HCT116 (cell line): ENCODE results near the gene ZNF787. TPM values are rescaled to one million over a fixed set of nuclear protein-coding genes. Genes with fewer than 3 reads are reported as not detected.

Experiments
- ATAC-seq: fragments of 200-7000 bp; cut with Tn5 transposase; 2 replicates; pipeline ENCODE4 v1.9.1; 2020; ENCODE audit warnings: mild to moderate bottlenecking, moderate library complexity
- BruUV-seq: library from RNA; stranded (reverse); fragments of 400-500 nt; replicated peaks from 2 replicates; lab custom pipeline; 2021; lab: Mats Ljungman, UMichigan
- CTCF ChIA-PET: fragments of 300-600 bp; sonication (Branson Sonifier 250); formaldehyde crosslinking; loops from one replicate; lab custom pipeline; 2021; ENCODE audit warnings: antibody characterized with exemption; lab: Charles Lee
- POLR2A ChIA-PET: fragments of 300-600, 350-600 bp; sonication (Branson Sonifier 250); formaldehyde crosslinking; loops from one replicate; lab custom pipeline; 2021; ENCODE audit warnings: antibody characterized with exemption; lab: Charles Lee
- RAD21 ChIA-PET, 2 experiments: fragments of 300-600 bp; sonication (Branson Sonifier 250); formaldehyde crosslinking; loops; one replicate each; lab custom pipeline; 2023; ENCODE audit warnings: low total read pairs in 2 of 2; ENCODE audit not compliant: uncharacterized antibody in 2 of 2, unreplicated experiment in 2 of 2, low non-redundant PET in 1 of 2; lab: Charles Lee
- DNase-seq: peaks from one replicate; pipeline ENCODE4 v3.0.0-alpha.2; 2010; ENCODE audit warnings: low read depth, low spot score
- H2AFZ ChIP-seq: fragments of 200-600 bp; shearing (Covaris generic), sonication (generic); 2 replicates; pipeline ENCODE4 v1.6.1; 2017; ENCODE audit warnings: low read depth, mixed run types, mixed read lengths, antibody characterized with exemption, low read length; ENCODE audit not compliant: poor library complexity, severe bottlenecking
- H3K27ac ChIP-seq: 2 replicates; pipeline ENCODE4 v1.5.1; 2012; ENCODE audit warnings: low read depth, low read length
- H3K27me3 ChIP-seq: fragments of 200-600 bp; sonication (generic); 2 replicates; pipeline ENCODE4 v1.6.1; 2016; ENCODE audit warnings: mixed run types, low read length, mixed read lengths; ENCODE audit not compliant: insufficient read depth
- H3K36me3 ChIP-seq, 2 experiments: fragments of 200-500 bp in 1 of 2; fragments of 200-600 bp in 1 of 2; sonication (Bioruptor generic) in 1 of 2; sonication (generic) in 1 of 2; 2 replicates each; pipeline versions ENCODE4 v1.5.1 to v1.6.1; 2014 to 2016; ENCODE audit warnings: low read length in 2 of 2, inconsistent platforms in 1 of 2, mixed read lengths in 1 of 2, mixed run types in 1 of 2; ENCODE audit not compliant: insufficient read depth in 2 of 2, control insufficient read depth in 1 of 2
- H3K4me1 ChIP-seq, 2 experiments: fragments of 200-600 bp in 1 of 2; sonication (generic) in 1 of 2; 2 replicates each; pipeline versions ENCODE4 v1.5.1 to v1.6.1; 2012 to 2017; ENCODE audit warnings: low read length in 2 of 2, inconsistent platforms in 1 of 2, mild to moderate bottlenecking in 1 of 2, mixed read lengths in 1 of 2, mixed run types in 1 of 2, moderate library complexity in 1 of 2; ENCODE audit not compliant: insufficient read depth in 2 of 2, control insufficient read depth in 1 of 2
- H3K4me2 ChIP-seq: fragments of 200-600 bp; sonication (generic); 2 replicates; pipeline ENCODE4 v1.6.1; 2017; ENCODE audit warnings: mixed run types, low read length, mixed read lengths
- H3K4me3 ChIP-seq, 2 experiments: fragments of 200-600 bp in 1 of 2; sonication (generic) in 1 of 2; replicated peaks in 1 of 2; 2 replicates each; pipeline ENCODE4 v1.5.1; 2011 to 2016; ENCODE audit warnings: low read length in 2 of 2, control low read depth in 1 of 2, low read depth in 1 of 2, mild to moderate bottlenecking in 1 of 2, mixed read lengths in 1 of 2, mixed run types in 1 of 2
- H3K79me2 ChIP-seq: fragments of 200-600 bp; sonication (generic); 2 replicates; pipeline ENCODE4 v1.6.1; 2017; ENCODE audit warnings: mild to moderate bottlenecking, mixed run types, low read length, moderate library complexity, mixed read lengths; ENCODE audit not compliant: insufficient read depth
- H3K9ac ChIP-seq: fragments of 200-600 bp; sonication (generic); 2 replicates; pipeline ENCODE4 v1.6.1; 2016; ENCODE audit warnings: low read length, mixed read lengths
- H3K9me2 ChIP-seq: fragments of 200-600 bp; sonication (generic), shearing (Covaris generic); 2 replicates; pipeline ENCODE4 v1.6.1; 2017; ENCODE audit warnings: mixed run types, mild to moderate bottlenecking, moderate library complexity; ENCODE audit not compliant: insufficient read depth
- H3K9me3 ChIP-seq, 2 experiments: fragments of 200-500 bp in 1 of 2; fragments of 200-600 bp in 1 of 2; sonication (Bioruptor generic) in 1 of 2; sonication (generic) in 1 of 2; 2 replicates each; pipeline ENCODE4 v1.6.1; 2014 to 2017; ENCODE audit warnings: low read length in 2 of 2, mixed read lengths in 2 of 2, inconsistent platforms in 1 of 2, low read depth in 1 of 2, mild to moderate bottlenecking in 1 of 2, mixed run types in 1 of 2, moderate library complexity in 1 of 2; ENCODE audit not compliant: control insufficient read depth in 1 of 2, insufficient read depth in 1 of 2
- H4K20me1 ChIP-seq: fragments of 200-600 bp; sonication (generic), shearing (Covaris generic); 2 replicates; pipeline ENCODE4 v1.6.1; 2017; ENCODE audit warnings: mixed run types, mild to moderate bottlenecking, moderate library complexity; ENCODE audit not compliant: insufficient read depth
- JUND ChIP-seq: IDR thresholded peaks from 2 replicates; pipeline ENCODE4 v1.6.1; 2012
- POLR2AphosphoS5 ChIP-seq: IDR thresholded peaks from 2 replicates; pipeline ENCODE4 v1.6.1; 2011; ENCODE audit warnings: mild to moderate bottlenecking, low read depth, low read length, moderate library complexity
- RAD21 ChIP-seq: IDR thresholded peaks from 2 replicates; pipeline ENCODE4 v1.6.1; 2012; ENCODE audit warnings: low read depth, mild to moderate bottlenecking
- SRF ChIP-seq: IDR thresholded peaks from 2 replicates; pipeline ENCODE4 v1.6.1; 2012; ENCODE audit warnings: low read depth
- ZBTB33 ChIP-seq: IDR thresholded peaks from 2 replicates; pipeline ENCODE4 v1.6.1; 2011; ENCODE audit warnings: mild to moderate bottlenecking, low read length, moderate library complexity; ENCODE audit not compliant: insufficient replicate concordance; ENCODE audit errors: extremely low read depth
- intact Hi-C: fragments of 100-400 bp; cut with micrococcal nuclease; formaldehyde crosslinking; loops from 2 replicates; pipeline ENCODE4 v1.10.0; 2022
- total RNA-seq: library from RNA; stranded (reverse); gene quantifications from one replicate; pipeline ENCODE4 v1.2.1, GENCODE V29; 2021; ENCODE audit not compliant: unreplicated experiment
- TF ChIP-seq, protein P1 (sequence below), 3 experiments: fragments of 200-600 bp in 1 of 3; sonication (generic) in 1 of 3; IDR thresholded peaks in 2 of 3; conservative IDR thresholded peaks in 1 of 3; 2 replicates each; pipeline ENCODE4 v1.5.1; 2012 to 2017; ENCODE audit warnings: low read depth in 2 of 3, low read length in 2 of 3, antibody characterized with exemption in 1 of 3, borderline replicate concordance in 1 of 3, control low read depth in 1 of 3, mild to moderate bottlenecking in 1 of 3, mixed read lengths in 1 of 3, mixed run types in 1 of 3, moderate library complexity in 1 of 3; ENCODE audit not compliant: insufficient read depth in 1 of 3

ZNF787 gene
- total RNA-seq, 1 experiment from 2014 or later = 40.3 TPM

GRCh38 chr19:56080669-56081401 is 40.3 kb downstream of the ZNF787 start:
- ATAC-seq (peak; percentile 82), DNase-seq (peak; percentile 39)
- RAD21 ChIA-PET = interaction anchor here (0.6 to 1.3 kb wide), 3 partner anchors 87 to 253 kb away, joined by 3 to 4 read pairs (median 3); no protein-coding TSS in a partner anchor
- no peaks in the 10 kb centered on the region for H3K79me2 ChIP-seq
- no peaks in the 10 kb centered on the region for H3K9me2 ChIP-seq
- peaks cover 3% of the 10 kb centered on the region; the same call in 1 of the 2 replicates for H4K20me1 ChIP-seq
- H3K4me2 ChIP-seq = peak overlapping the region; percentile 52
- H3K4me1 ChIP-seq = peaks cover 6 to 7% of the 10 kb centered on the region in 2 experiments; a peak in 3 of 4 replicates
- no peak overlapping the region for H3K9ac ChIP-seq
- POLR2A ChIA-PET = no interaction called here
- no peak for TF ChIP-seq JUND
- TF ChIP-seq, protein P1, sequence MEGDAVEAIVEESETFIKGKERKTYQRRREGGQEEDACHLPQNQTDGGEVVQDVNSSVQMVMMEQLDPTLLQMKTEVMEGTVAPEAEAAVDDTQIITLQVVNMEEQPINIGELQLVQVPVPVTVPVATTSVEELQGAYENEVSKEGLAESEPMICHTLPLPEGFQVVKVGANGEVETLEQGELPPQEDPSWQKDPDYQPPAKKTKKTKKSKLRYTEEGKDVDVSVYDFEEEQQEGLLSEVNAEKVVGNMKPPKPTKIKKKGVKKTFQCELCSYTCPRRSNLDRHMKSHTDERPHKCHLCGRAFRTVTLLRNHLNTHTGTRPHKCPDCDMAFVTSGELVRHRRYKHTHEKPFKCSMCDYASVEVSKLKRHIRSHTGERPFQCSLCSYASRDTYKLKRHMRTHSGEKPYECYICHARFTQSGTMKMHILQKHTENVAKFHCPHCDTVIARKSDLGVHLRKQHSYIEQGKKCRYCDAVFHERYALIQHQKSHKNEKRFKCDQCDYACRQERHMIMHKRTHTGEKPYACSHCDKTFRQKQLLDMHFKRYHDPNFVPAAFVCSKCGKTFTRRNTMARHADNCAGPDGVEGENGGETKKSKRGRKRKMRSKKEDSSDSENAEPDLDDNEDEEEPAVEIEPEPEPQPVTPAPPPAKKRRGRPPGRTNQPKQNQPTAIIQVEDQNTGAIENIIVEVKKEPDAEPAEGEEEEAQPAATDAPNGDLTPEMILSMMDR (IDR thresholded peaks at IDR 0.05 in 2 of 3, conservative IDR thresholded peaks at IDR 0.05 in 1 of 3; ENCODE audit: borderline replicate concordance in 1 of 3, insufficient read depth in 1 of 3, low read depth in 2 of 3, low read length in 2 of 3) = peak; percentile 44 to 53 (median 53); a peak in 5 of 6 replicates
- peak; percentile 61 for TF ChIP-seq RAD21
- no peak for TF ChIP-seq SRF
- no peaks in the 10 kb centered on the region for H3K36me3 ChIP-seq
- peaks cover 0 to 8% of the 10 kb centered on the region in 2 experiments; a peak in 1 of 4 replicates for H3K9me3 ChIP-seq
- BruUV-seq = no TSS peak
- no peak overlapping the region for H3K4me3 ChIP-seq
- no peaks in the 10 kb centered on the region for H3K27me3 ChIP-seq
- CTCF ChIA-PET = interaction anchor here (0.6 to 2.9 kb wide), 8 partner anchors 10 to 267 kb away, joined by 3 to 34 read pairs (median 4); no protein-coding TSS in a partner anchor
- no peak overlapping the region for H3K27ac ChIP-seq
- no peak overlapping the region for H2AFZ ChIP-seq
- intact Hi-C loops = no loop called here

DNA sequence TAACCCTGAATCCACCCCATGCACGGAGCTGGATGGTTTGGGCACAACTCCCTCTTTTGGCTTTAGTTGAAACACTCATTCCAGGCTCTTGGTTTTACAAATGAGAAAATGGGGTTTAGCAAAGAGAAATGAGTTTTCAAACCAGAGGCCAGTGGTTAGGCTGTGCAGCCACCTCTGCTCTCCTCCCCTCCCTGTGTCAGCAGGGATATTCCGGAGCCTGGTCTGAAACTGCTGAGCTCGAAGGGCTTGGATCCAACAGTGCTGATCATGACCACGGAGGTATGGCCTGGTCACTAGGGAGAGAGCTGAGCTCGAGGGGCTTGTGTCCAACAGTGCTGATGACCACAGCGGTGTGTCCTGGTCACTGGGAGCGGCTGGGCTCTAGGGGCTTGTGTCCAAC is 41.5 kb downstream of the ZNF787 start:
- H3K9ac ChIP-seq = no peak overlapping the region
- H3K27me3 ChIP-seq = no peaks in the 10 kb centered on the region
- intact Hi-C loops = no loop called here
- no peak for DNase-seq
- no peak overlapping the region for H3K27ac ChIP-seq
- H3K4me2 ChIP-seq = no peak overlapping the region
- H3K9me3 ChIP-seq = peaks cover 0 to 8% of the 10 kb centered on the region in 2 experiments; a peak in 1 of 4 replicates
- H3K4me1 ChIP-seq = peaks cover 6 to 7% of the 10 kb centered on the region in 2 experiments; a peak in 3 of 4 replicates
- no peaks in the 10 kb centered on the region for H4K20me1 ChIP-seq
- no peaks in the 10 kb centered on the region for H3K36me3 ChIP-seq
- no TSS peak for BruUV-seq
- no peaks in the 10 kb centered on the region for H3K9me2 ChIP-seq
- RAD21 ChIA-PET = interaction anchor here in 1 of 2 experiments (0.7 kb wide), 1 partner anchor 254 kb away, joined by 3 read pairs; no protein-coding TSS in a partner anchor
- no peak overlapping the region for H3K4me3 ChIP-seq
- CTCF ChIA-PET = interaction anchor here (1.1 to 1.4 kb wide), 4 partner anchors 13 to 270 kb away, joined by 3 to 11 read pairs (median 4); no protein-coding TSS in a partner anchor
- TF ChIP-seq ZBTB33 (no peak), POLR2AphosphoS5 (no peak)
- H3K79me2 ChIP-seq = no peaks in the 10 kb centered on the region
- H2AFZ ChIP-seq = no peak overlapping the region
- ATAC-seq = no peak
- POLR2A ChIA-PET = no interaction called here
